ENCODE measurements around the gene CD8B2. TPM values are rescaled to one million over a fixed set of nuclear protein-coding genes. Genes with fewer than 3 reads are reported as not detected.
"Not testable (repeated sequence)": the region's sequence is repeated elsewhere in the genome, so short reads cannot be mapped to it uniquely, and the experiment has no call there.

The CD8B2 gene
- total RNA-seq, 1 donor from 2014 or later, result not detected

DNA sequence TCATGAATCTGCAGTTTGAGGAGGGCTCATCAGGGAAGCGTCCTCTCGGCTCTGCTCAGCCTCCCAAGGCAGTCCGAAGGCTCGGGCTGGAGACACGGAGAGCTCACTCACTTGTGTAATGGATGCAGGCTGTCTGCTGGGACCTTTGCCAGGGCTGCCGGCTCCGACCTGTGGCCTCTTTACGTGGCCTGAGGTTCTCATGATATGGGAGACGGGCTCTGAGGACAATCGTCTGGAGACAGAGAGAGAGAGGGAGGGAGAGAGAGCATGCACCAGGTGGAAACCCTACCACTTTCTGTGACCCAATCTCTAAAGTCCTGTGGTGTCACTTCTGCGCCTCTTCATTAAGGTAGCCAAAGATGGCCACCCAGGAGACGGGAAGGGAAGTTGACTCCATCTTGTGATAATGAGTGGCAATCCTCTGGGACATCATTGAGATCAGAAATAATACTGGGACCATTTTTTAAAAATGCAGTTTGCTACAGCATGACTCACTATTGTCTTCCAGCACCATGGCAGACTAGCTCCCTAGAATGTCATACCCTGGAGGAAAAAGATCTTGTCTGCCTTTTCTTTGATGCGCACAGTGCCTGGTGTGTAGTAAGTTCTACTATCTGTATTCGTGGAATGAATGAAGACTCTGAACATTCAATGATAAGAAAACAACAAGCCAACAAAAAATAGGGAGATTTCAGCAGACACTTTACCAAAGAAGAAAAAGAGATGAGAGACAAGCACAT, 60.2 kb downstream of the CD8B2 start:
- no peak for DNase-seq (ENCODE audit: low spot score)

GRCh38 chr2:106551417-106552130, 64.4 kb downstream of the CD8B2 start:
- no peak for DNase-seq (ENCODE audit: low spot score)

- DNase-seq (ENCODE audit: low spot score), result no peak
Observed at GRCh38 chr2:106552921-106553320, 65.8 kb downstream of the CD8B2 start.

- DNase-seq (ENCODE audit: low spot score), result no peak
Observed at GRCh38 chr2:106553321-106553720, 66.2 kb downstream of the CD8B2 start.

- no peak for DNase-seq (ENCODE audit: low spot score)
Observed at GRCh38 chr2:106554411-106554810, 67.2 kb downstream of the CD8B2 start.

- DNase-seq (ENCODE audit: low spot score), result no peak
Observed at GRCh38 chr2:106555053-106555452, 67.9 kb downstream of the CD8B2 start.

DNA sequence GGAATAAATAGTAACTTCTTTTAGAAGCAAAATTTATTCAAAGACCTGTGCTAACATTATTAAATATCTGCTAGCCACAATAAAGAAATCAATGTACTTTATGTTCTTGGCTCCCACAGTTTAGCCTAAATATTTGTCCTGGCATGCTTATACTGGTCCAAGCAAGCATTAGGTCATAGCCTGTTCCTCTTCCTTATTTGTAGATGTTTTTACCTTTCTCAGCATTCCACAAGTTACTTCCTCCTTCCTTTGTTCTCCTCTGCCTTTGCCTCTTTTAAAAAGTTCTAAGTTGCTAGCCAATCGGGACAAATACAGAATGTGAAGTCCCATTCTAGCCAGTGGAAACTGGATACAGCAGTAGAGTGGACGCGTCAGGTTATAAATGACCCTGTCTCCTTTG, 72.6 kb downstream of the CD8B2 start:
- DNase-seq (ENCODE audit: low spot score), result not testable (repeated sequence)

DNA sequence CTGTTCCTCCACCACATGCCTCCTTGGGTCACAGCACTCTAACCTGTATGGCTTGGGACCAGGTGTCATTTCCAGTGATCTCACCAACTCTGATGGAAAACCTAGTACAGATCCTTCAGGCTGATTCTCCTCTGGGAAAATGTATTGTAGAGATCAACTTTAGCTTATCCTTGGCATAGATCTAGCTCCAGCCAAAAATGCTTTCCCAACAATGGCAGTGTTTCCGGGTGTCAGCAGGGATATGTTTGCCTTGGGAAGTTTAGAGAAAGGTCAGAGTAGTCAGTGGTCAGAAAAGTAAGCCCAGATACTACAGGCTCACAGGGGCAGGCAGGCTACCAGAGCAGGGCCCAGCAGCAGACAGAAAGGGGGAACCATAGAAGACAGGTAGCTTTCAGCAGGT, 73.6 kb downstream of the CD8B2 start:
- DNase-seq (ENCODE audit: low spot score), result no peak

DNA sequence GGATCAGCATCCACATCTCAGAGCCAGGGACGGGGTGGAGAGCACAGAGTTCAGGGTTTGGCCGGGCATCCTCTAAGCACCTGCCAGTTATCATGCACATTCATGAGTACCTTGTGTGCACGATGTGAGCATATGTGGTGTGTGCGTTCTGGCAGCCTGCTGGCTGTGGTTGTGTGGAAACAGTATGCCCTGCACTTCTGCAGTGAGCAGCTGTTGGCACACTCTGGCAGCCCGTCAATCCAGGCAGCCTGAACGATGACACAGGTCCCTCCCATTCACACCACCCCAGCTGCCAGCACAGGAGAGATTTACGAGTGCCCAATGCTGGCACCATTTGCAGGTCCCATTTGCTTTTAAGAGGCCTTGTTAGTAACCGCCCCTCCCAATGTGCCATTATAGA, 74.2 kb downstream of the CD8B2 start:
- no peak for DNase-seq (ENCODE audit: low spot score)

DNA sequence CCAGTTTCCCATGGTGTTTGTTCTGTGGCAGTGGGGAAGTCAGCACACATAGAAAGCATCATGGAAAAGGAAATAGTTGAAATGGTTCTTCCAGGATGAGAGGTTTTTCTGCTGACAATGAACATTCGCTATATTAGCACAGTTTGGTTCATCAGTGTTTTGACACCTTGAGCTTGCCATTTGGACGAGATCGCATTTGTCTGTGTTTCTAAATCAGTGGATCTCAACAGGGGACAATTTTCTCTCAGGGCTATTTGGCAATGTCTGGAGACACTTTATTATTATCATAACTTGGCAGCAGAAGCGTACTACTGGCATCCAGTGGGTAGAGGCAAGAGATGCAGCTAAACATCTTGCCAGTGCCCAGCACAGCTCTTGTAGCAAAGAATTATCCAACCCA, 74.6 kb downstream of the CD8B2 start:
- no peak for DNase-seq (ENCODE audit: low spot score)

GRCh38 chr2:106562268-106563186, 75.4 kb downstream of the CD8B2 start:
- DNase-seq (ENCODE audit: low spot score), result no peak

DNA sequence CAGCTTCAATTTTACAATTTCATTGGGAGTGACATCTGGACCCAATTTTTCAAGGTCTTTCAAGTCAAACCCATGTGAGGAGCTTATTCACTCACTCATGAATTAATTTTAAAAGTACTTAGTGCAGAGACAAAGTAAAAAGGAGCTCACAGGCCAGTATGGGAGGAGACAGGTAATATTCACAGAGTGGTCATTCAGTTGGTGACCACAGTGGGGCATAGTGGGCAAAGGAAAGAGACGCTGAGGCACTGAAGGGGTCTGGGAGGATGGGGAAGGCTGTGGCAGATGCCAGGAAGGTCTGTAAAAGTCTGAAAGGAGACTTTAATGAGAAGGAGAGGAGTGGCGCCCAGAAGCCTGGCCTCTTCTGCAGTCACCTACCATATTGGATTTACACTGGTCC, 76.0 kb downstream of the CD8B2 start:
- DNase-seq (ENCODE audit: low spot score), result no peak

DNA sequence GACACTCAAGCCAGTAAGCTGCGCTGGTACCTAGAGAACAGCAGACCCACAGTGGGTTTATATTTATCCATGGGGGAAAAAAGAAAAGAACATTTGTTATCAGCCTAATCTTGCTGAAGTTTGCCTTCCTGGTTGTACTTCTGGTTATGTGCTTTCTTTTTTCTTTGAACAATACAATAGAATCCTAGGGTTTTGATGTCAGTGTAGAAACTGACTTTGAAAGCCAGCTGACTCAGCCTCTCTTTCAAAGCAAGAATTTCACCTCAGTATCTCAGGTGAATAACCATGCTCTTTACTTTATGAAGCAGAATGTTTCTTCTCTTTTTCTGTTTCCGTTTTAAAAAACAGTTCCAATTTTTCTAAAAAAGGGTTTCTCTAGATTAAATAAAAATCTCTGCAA, 78.4 kb downstream of the CD8B2 start:
- DNase-seq (ENCODE audit: low spot score), result no peak

DNA sequence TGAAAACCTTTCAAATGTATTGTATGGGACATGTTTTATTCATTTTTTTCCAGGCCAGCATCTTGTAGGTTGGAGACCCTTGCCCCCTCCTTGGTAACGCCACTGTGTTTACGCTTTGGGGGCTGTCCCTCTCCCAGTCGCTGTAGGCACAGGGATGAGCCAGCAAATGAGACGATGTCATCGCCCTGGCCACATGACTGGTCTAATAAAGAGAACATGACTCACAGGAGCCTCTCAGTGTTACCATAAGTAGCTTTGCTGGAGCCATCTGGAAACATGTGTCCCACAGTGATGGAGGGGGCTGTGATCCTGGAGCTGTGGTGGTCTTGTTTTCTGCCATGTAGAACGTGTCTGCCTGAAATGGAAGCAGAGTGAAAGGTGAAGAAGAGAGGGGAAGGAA, 78.9 kb downstream of the CD8B2 start:
- no peak for DNase-seq (ENCODE audit: low spot score)

DNA sequence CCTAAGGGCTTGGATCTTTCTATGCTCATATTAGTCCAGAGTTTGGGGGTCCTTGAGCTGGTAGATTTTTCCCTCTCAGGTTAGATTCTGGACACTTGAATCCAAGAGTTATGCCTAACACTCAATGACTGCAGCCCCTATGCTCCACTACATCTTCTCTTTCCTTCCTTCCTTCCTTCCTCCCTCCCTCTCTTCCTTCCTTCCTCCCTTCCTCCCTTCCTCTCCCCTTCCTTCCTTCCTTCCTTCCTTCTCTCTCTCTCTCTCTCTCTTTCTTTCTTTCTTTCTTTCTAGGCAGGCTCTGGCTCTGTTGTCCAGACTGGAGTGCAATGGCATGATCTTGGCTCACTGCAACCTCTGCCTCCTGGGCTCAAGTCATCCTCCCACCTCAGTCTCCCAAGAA, 79.3 kb downstream of the CD8B2 start:
- not testable (repeated sequence) for DNase-seq (ENCODE audit: low spot score)

DNA sequence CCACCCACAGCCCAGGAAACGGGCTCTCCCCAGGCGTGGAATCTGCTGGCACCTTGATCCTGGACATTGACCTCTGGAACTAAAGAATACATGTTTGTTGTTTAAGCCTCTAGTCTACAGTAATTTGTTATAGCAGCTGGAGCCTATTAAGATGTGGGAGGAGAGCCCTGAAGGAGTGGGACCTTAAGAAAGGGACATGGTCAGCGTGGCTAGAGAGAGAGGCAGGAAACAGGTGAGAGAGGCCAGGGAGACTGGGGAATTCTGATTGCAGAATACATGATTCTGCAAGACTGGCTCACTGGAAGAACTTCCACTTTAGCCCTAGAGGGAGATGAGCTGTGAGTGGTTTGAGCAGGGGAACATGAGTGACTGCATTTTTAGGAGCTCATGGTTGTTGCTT, 83.2 kb downstream of the CD8B2 start:
- DNase-seq (ENCODE audit: low spot score), result no peak

Other genes starting within 250 kb of the CD8B2 start
- 0.42 TPM for gene RGPD3, start 19.0 kb upstream of the CD8B2 start, total RNA-seq